HepG2 (cell line): ENCODE results near the gene MRE11. TPM values are rescaled to one million over a fixed set of nuclear protein-coding genes. Genes with fewer than 3 reads are reported as not detected.

ENCODE experiments used
- ATAC-seq: fragments of 200-7000 bp; cut with Tn5 transposase; 3 replicates; pipeline ENCODE4 v1.9.1; 2020; ENCODE audit warnings: mild to moderate bottlenecking, moderate library complexity
- BruUV-seq: library from RNA; stranded (reverse); fragments of 400-500 nt; replicated peaks from 2 replicates; lab custom pipeline; 2021; lab: Mats Ljungman, UMichigan
- CTCF ChIA-PET: fragments of 300-600 bp; formaldehyde crosslinking; extraction: SDS; loops from one replicate; lab custom pipeline; 2021; ENCODE audit warnings: low total read pairs, inconsistent platforms, low intra/inter-chr PET ratio; lab: Yijun Ruan, JAX
- POLR2A ChIA-PET: fragments of 350-600 bp; sonication (Branson Sonifier 250); formaldehyde crosslinking; loops from one replicate; lab custom pipeline; 2020; ENCODE audit warnings: antibody characterized with exemption, inconsistent platforms; lab: Yijun Ruan, JAX
- DNase-seq: peaks from one replicate; pipeline ENCODE4 v3.0.0-alpha.2; 2015; ENCODE audit warnings: low spot score
- FAIRE-seq: peaks from 3 replicates; lab custom pipeline; 2011; peaks lifted over from hg19 to GRCh38; lab: Jason Lieb, UNC
- H2AFZ ChIP-seq: one replicate; pipeline ENCODE4 v1.6.1; 2011; ENCODE audit warnings: low read length, inconsistent platforms
- H3K27ac ChIP-seq: fragments of 300-600 bp; 3 replicates; pipeline ENCODE4 v1.8.0; 2011; ENCODE audit warnings: mixed run types, mild to moderate bottlenecking, mixed read lengths, low read length, inconsistent platforms; ENCODE audit not compliant: insufficient read depth; ENCODE audit errors: extremely low read length
- H3K27me3 ChIP-seq, 2 experiments: fragments of 200-600 bp in 1 of 2; 2 replicates in 1 of 2; 3 replicates in 1 of 2; pipeline versions ENCODE4 v1.6.0 to v1.8.0; 2011; ENCODE audit warnings: low read length in 2 of 2, mild to moderate bottlenecking in 2 of 2, moderate library complexity in 2 of 2, inconsistent platforms in 1 of 2; ENCODE audit not compliant: insufficient read depth in 2 of 2, control insufficient read depth in 1 of 2
- H3K36me3 ChIP-seq, 2 experiments: fragments of 200-600 bp in 1 of 2; replicated peaks in 1 of 2; 2 replicates in 1 of 2; 3 replicates in 1 of 2; pipeline versions ENCODE4 v1.5.1 to v1.8.0; 2011; ENCODE audit warnings: low read length in 2 of 2, inconsistent platforms in 1 of 2; ENCODE audit not compliant: insufficient read depth in 2 of 2, control insufficient read depth in 1 of 2
- H3K4me1 ChIP-seq: 2 replicates; pipeline ENCODE4 v1.5.1; 2012; ENCODE audit warnings: low read length, inconsistent platforms; ENCODE audit not compliant: insufficient read depth
- H3K4me2 ChIP-seq: 2 replicates; pipeline ENCODE4 v1.6.0; 2011; ENCODE audit warnings: low read depth, low read length, inconsistent platforms
- H3K4me3 ChIP-seq, 3 experiments: fragments of 200-600 bp in 1 of 3; sonication (generic), shearing (Covaris generic) in 1 of 3; replicated peaks in 1 of 3; 2 replicates each; pipeline ENCODE4 v1.5.1; 2011 to 2016; ENCODE audit warnings: low read length in 3 of 3, inconsistent platforms in 2 of 3, low read depth in 2 of 3, mild to moderate bottlenecking in 2 of 3, control low read depth in 1 of 3, mixed read lengths in 1 of 3; ENCODE audit not compliant: insufficient read depth in 1 of 3
- H3K79me2 ChIP-seq: one replicate; pipeline ENCODE4 v1.6.1; 2011; ENCODE audit warnings: low read length, inconsistent platforms; ENCODE audit not compliant: insufficient read depth
- H3K9ac ChIP-seq: 2 replicates; pipeline ENCODE4 v1.6.0; 2011; ENCODE audit warnings: mild to moderate bottlenecking, low read depth, low read length, inconsistent platforms; ENCODE audit not compliant: insufficient read depth
- H3K9me3 ChIP-seq: 2 replicates; pipeline ENCODE4 v1.5.1; 2012; ENCODE audit warnings: mild to moderate bottlenecking, low read length
- H4K20me1 ChIP-seq: 2 replicates; pipeline ENCODE4 v1.6.0; 2011; ENCODE audit warnings: inconsistent platforms, mild to moderate bottlenecking, low read length, moderate library complexity; ENCODE audit not compliant: insufficient read depth
- FOSL2 ChIP-seq: sonication (generic); formaldehyde crosslinking; IDR thresholded peaks from 2 replicates; pipeline ENCODE4 v1.4.0; 2020; ENCODE audit warnings: missing genetic modification reagents
- GLI4 ChIP-seq: sonication (generic); formaldehyde crosslinking; IDR thresholded peaks from 2 replicates; pipeline ENCODE4 v1.5.1; 2020; ENCODE audit warnings: missing genetic modification reagents, mild to moderate bottlenecking, moderate library complexity, borderline replicate concordance
- NFIB ChIP-seq: sonication (generic); formaldehyde crosslinking; IDR thresholded peaks from 2 replicates; pipeline ENCODE4 v1.9.0; 2021; ENCODE audit warnings: missing genetic modification reagents, mild to moderate bottlenecking, borderline replicate concordance
- PRDM15 ChIP-seq: sonication (generic); formaldehyde crosslinking; IDR thresholded peaks from 2 replicates; pipeline ENCODE4 v1.4.0; 2020; ENCODE audit warnings: missing genetic modification reagents
- SNAPC4 ChIP-seq: sonication (generic); formaldehyde crosslinking; IDR thresholded peaks from 2 replicates; pipeline ENCODE4 v1.4.0; 2020; ENCODE audit warnings: mild to moderate bottlenecking, missing genetic modification reagents
- YY1 ChIP-seq: IDR thresholded peaks from 2 replicates; pipeline ENCODE4 v1.6.1; 2011; ENCODE audit warnings: low read length, low read depth, moderate library complexity, mild to moderate bottlenecking; ENCODE audit not compliant: insufficient read depth, insufficient replicate concordance
- ZBTB3 ChIP-seq: sonication (generic); formaldehyde crosslinking; IDR thresholded peaks from 2 replicates; pipeline ENCODE4 v1.4.0; 2020; ENCODE audit warnings: low read depth, mild to moderate bottlenecking, moderate library complexity, missing genetic modification reagents, borderline replicate concordance
- ZFP41 ChIP-seq: sonication (generic); formaldehyde crosslinking; IDR thresholded peaks from 2 replicates; pipeline ENCODE4 v1.4.0; 2020; ENCODE audit warnings: mild to moderate bottlenecking, missing genetic modification reagents, borderline replicate concordance
- ZNF672 ChIP-seq: sonication (generic); formaldehyde crosslinking; IDR thresholded peaks from 2 replicates; pipeline ENCODE4 v1.8.1; 2022; ENCODE audit warnings: missing genetic modification reagents
- WGBS: methylation state at CpG from one replicate; pipeline ENCODE4 v1.1.6; 2017; ENCODE audit warnings: low lambda C conversion rate; 5-methylcytosine and 5-hydroxymethylcytosine counted together
- in situ Hi-C: cut with HindIII; loops from 2 replicates; pipeline ENCODE4 v1.10.0; 2017; ENCODE audit warnings: low pct_unique_long_range_greater_than_20kb; ENCODE audit not compliant: extremely low pct_ligation_motif_present
- intact Hi-C: fragments of 100-400 bp; cut with micrococcal nuclease; formaldehyde crosslinking; loops from one replicate; pipeline ENCODE4 v1.10.0; 2022; ENCODE audit not compliant: unreplicated experiment
- polyA plus RNA-seq, 8 experiments: library from polyadenylated mRNA; depleted of rRNA in 3 of 8; stranded (reverse) in 7 of 8; unstranded in 1 of 8; fragments of >200 nt; fragmentation: Illumina TruSeq in 4 of 8; extraction: Trizol in 4 of 8; gene quantifications; 2 replicates each; pipeline versions ENCODE4 v1.2.1 to v1.2.3, GENCODE V29; 2011 to 2016; ENCODE audit warnings: low read depth in 4 of 8, missing spikeins in 1 of 8, mixed read lengths in 1 of 8; ENCODE audit not compliant: insufficient read depth in 1 of 8
- total RNA-seq, 5 experiments: library from RNA; depleted of rRNA; stranded (reverse); fragments of >200 nt; fragmentation: Illumina TruSeq; extraction: Trizol; gene quantifications; 2 replicates each; pipeline ENCODE4 v1.2.3, GENCODE V29; 2016; ENCODE audit warnings: low read depth in 1 of 5

MRE11 gene
- total and polyA plus RNA-seq, 2 of the 13 experiments (the other 11 are each of a cell fraction or from before 2014, with no cell fraction given), result 7.2 to 37.3 TPM

GRCh38 chr11:94447149-94447548, 46.5 kb downstream of the MRE11 start:
- no TSS peak for BruUV-seq
- H3K79me2 ChIP-seq, result no peaks in the 10 kb centered on the region
- ChIA-PET POLR2A (no interaction called here), CTCF (no interaction called here)
- H3K36me3 ChIP-seq, result peaks cover 4 to 18% of the 10 kb centered on the region in 2 experiments; a peak in 3 of 5 replicates
- in situ Hi-C loops (no loop called here), intact Hi-C loops (no loop called here)
- no peaks in the 10 kb centered on the region for H3K4me1 ChIP-seq
- H3K9me3 ChIP-seq, result no peaks in the 10 kb centered on the region
- no peak overlapping the region for H3K4me2 ChIP-seq
- 95% methylated on average over 4 of the region's 4 CpGs for WGBS
- FAIRE-seq (no peak), DNase-seq (no peak), ATAC-seq (no peak)
- no peak overlapping the region for H3K4me3 ChIP-seq
- no peak overlapping the region for H3K9ac ChIP-seq
- no peaks in the 10 kb centered on the region for H4K20me1 ChIP-seq
- H2AFZ ChIP-seq, result no peak overlapping the region
- no peaks in the 10 kb centered on the region for H3K27me3 ChIP-seq
- H3K27ac ChIP-seq, result no peak overlapping the region
- no peak for TF ChIP-seq ZBTB3 (CRISPR knock-in tag)
- no peak for TF ChIP-seq ZFP41 (CRISPR knock-in tag)
- no peak for TF ChIP-seq GLI4
- no peak for TF ChIP-seq FOSL2
- no peak for TF ChIP-seq YY1
- no peak for TF ChIP-seq NFIB (CRISPR knock-in tag)
- no peak for TF ChIP-seq PRDM15 (CRISPR knock-in tag)
- TF ChIP-seq ZNF672, result no peak
- no peak for TF ChIP-seq SNAPC4
